ENCODE data around the gene PHLDB2.

DNA sequence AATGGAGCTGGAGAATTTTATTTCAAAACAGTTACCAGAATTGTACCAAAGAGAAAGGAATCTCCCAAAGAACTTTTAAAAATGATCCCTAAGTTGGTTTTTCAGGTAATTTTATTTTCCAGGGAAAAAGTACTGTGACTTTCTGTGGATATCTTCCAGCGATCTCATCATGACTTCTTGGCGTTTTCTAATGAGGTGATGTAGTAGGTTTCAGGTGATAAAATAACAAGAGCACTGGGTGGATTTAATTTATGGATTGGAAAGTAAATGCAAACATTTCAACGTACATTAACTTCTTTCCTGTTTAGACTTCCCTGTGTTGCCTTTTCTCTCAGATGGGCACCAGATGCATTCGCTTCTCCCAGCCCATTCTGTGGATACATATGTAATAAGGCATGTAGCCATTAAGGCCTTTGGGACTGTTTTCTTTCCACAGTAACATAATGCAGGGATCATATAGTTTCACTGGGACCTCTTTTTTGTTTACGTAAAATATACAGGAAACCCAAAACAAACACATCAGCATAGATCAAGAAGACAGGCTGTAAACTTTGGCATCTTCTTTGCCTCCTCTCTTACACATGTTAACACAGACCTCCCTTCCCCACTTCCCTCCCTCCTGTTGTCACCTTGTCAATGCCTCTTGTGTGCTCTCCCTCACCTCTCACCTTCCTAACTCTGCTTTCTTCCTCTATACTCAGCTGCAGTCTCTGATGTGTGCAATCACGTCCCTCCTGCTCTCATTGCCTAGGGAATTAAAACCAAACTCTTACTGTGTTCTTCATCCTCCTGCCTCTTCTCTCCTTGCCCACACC, 13.0 kb downstream of the PHLDB2 start:
- TF ChIP-seq POLR2A (IDR thresholded peaks at IDR 0.05; ENCODE audit: low read depth) (no peak), CTCF (IDR thresholded peaks at IDR 0.05) (no peak), POLR2AphosphoS5 (IDR thresholded peaks at IDR 0.05) (no peak)

Measured in esophagus muscularis mucosa (tissue), 3 donors.